Measurements from ENCODE around the gene PVALB. TPM values are rescaled to one million over a fixed set of nuclear protein-coding genes. Genes with fewer than 3 reads are reported as not detected.
A peak's percentile ranks its signal among the peaks of the same experiment; 100 is the strongest.

Gene PVALB
- total RNA-seq, 3 donors from 2014 or later (not counting 1 experiment from before 2014, with no cell fraction given): 0.99 TPM; not detected in 2

DNA sequence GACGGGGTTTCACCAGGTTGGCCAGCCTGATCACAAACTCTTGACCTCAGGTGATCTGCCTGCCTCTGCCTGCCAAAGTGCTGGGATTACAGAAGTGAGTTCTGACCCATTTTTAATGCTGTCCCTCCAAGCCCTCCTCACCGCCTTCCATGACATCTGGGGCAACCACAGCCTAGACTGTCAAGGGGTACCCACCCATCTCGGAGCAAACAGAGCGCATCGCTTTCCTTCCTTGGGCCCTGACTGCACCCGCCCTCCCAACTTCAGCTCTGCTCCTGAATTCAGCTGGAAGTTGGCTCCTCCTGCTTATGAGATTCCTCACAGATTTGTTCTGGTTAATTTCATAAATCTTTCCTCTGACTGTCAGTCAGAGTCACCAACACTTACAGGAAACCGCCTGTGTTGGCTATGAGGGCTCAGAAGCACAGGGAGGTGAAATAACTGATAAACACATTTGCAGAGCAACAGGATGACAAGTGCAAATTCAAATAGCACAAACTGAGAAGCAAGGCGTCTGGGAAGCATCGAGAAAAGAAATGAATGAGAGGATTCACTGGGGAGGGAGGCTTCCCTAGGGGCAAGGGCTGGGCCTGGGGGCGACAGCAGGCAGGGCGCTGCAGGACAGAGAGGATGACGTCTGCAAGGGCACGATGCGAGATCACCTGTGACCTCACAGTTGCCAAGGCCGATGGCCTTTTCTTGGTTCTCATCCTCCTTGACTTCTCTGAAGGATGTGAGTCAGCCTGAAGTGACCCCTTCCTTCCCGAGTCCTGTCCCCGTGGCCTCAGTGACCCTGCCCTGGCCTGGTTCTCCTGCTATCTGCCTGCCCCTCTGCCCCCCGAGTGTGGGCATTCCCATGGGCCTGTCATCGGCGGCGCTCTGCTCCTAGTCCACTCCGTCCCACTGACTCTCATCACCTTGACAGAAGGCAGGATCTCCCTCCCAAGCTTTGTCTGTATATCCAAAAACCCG is 47.0 kb downstream of the PVALB start:
- H3K27ac Mint-ChIP-seq: peak overlapping the region in 1 of 2 donors; percentile 29

DNA sequence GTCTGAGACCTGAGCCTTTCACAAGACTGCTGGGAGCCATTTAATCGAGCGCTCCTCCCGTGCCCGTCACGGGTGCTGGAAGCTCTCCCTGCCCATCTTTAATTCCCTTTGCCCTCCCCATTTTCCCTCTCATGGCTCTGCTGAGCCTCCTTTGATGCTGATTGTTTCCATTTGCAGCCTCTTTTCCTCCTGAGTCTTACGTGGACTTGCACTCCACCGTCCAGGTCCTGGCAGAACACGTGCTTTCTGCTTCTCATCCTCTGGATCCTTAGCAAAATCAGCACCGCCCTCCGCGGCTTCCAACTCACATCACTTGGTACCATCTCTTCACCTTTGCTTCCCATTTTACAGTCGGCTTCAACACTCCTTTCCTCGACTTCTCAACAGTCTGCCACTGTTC is 48.2 kb downstream of the PVALB start:
- H3K36me3 Mint-ChIP-seq: no peaks in the 10 kb centered on the region
- no peaks in the 10 kb centered on the region for H3K27me3 Mint-ChIP-seq (ENCODE audit: low read depth in 2 of 2)
- Histone ChIP-seq H3K4me3 (ENCODE audit: low read length) (no peak overlapping the region), H3K9me3 (ENCODE audit: control insufficient read depth, insufficient read depth, low read length) (no peaks in the 10 kb centered on the region), H3K4me1 (ENCODE audit: control insufficient read depth, insufficient read depth, low read length) (no peaks in the 10 kb centered on the region), H3K36me3 (ENCODE audit: control insufficient read depth, insufficient read depth, low read length) (peaks cover 2% of the 10 kb centered on the region), H3K27ac (ENCODE audit: low read length) (no peak overlapping the region), H3K27me3 (ENCODE audit: control insufficient read depth, insufficient read depth, low read length) (no peaks in the 10 kb centered on the region)
- ATAC-seq (no peak), DNase-seq (no peak)
- TF ChIP-seq, protein P1, sequence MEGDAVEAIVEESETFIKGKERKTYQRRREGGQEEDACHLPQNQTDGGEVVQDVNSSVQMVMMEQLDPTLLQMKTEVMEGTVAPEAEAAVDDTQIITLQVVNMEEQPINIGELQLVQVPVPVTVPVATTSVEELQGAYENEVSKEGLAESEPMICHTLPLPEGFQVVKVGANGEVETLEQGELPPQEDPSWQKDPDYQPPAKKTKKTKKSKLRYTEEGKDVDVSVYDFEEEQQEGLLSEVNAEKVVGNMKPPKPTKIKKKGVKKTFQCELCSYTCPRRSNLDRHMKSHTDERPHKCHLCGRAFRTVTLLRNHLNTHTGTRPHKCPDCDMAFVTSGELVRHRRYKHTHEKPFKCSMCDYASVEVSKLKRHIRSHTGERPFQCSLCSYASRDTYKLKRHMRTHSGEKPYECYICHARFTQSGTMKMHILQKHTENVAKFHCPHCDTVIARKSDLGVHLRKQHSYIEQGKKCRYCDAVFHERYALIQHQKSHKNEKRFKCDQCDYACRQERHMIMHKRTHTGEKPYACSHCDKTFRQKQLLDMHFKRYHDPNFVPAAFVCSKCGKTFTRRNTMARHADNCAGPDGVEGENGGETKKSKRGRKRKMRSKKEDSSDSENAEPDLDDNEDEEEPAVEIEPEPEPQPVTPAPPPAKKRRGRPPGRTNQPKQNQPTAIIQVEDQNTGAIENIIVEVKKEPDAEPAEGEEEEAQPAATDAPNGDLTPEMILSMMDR (IDR thresholded peaks at IDR 0.05): no peak
- intact Hi-C loops (cut with micrococcal nuclease): no loop called here
- H3K27ac Mint-ChIP-seq: no peak overlapping the region
- peaks cover 5 to 6% of the 10 kb centered on the region in 2 donors for H3K4me1 Mint-ChIP-seq
- H3K9me3 Mint-ChIP-seq: no peaks in the 10 kb centered on the region
- no peak overlapping the region for H3K4me3 Mint-ChIP-seq
- 94% methylated on average over 13 of the region's 13 CpGs for WGBS (ENCODE audit: insufficient coverage)

More for the DNA sequence above, 47.0 kb downstream of the PVALB start:
- H3K4me3 ChIP-seq (ENCODE audit: low read length): no peak overlapping the region
- no peak for ATAC-seq
- peaks cover 5 to 7% of the 10 kb centered on the region in 2 donors for H3K4me1 Mint-ChIP-seq
- H3K27me3 ChIP-seq (ENCODE audit: control insufficient read depth, insufficient read depth, low read length): no peaks in the 10 kb centered on the region
- intact Hi-C loops (cut with micrococcal nuclease): loop anchor here (10.0 kb wide), 1 partner anchor 715 kb away; the partner anchor contains the start of gene MFNG
- no peaks in the 10 kb centered on the region for H3K36me3 Mint-ChIP-seq
- no peak overlapping the region for H3K27ac ChIP-seq (ENCODE audit: low read length)
- no peak for DNase-seq
- H3K36me3 ChIP-seq (ENCODE audit: control insufficient read depth, insufficient read depth, low read length): peaks cover 2% of the 10 kb centered on the region
- H3K27me3 Mint-ChIP-seq (ENCODE audit: low read depth in 2 of 2): no peaks in the 10 kb centered on the region
- no peak overlapping the region for H3K4me3 Mint-ChIP-seq
- no peaks in the 10 kb centered on the region for H3K9me3 ChIP-seq (ENCODE audit: control insufficient read depth, insufficient read depth, low read length)
- H3K4me1 ChIP-seq (ENCODE audit: control insufficient read depth, insufficient read depth, low read length): no peaks in the 10 kb centered on the region
- WGBS (ENCODE audit: insufficient coverage): 63% methylated on average over 23 of the region's 23 CpGs
- no peaks in the 10 kb centered on the region for H3K9me3 Mint-ChIP-seq
- TF ChIP-seq, protein P1 (IDR thresholded peaks at IDR 0.05): no peak

DNA sequence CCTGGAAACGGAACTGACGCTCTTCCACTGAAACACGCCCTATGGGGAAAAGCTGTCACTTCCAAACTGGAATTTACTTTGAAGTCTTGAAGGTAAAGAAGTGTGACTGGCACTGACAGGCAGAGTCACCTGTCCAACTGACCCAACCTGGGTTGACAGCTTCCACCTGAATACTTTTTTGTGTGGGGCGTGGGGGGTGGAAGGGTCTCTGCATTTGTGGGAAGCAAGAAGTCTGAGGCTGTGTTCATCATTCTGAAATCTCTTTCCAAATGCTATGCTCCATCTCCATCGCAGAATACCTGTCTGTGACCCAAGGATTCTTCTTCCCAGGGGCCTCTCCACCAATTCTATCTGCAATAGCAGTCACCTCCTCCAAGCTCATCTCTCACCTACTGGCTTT is 48.7 kb downstream of the PVALB start:
- Mint-ChIP-seq H3K36me3 (no peaks in the 10 kb centered on the region), H3K27ac (no peak overlapping the region), H3K9me3 (no peaks in the 10 kb centered on the region), H3K4me3 (no peak overlapping the region), H3K27me3 (ENCODE audit: low read depth in 2 of 2) (no peaks in the 10 kb centered on the region), H3K4me1 (peaks cover 5 to 6% of the 10 kb centered on the region in 2 donors)
- peaks cover 2% of the 10 kb centered on the region for H3K36me3 ChIP-seq (ENCODE audit: control insufficient read depth, insufficient read depth, low read length)
- DNase-seq (no peak), ATAC-seq (no peak)
- H3K27ac ChIP-seq (ENCODE audit: low read length): no peak overlapping the region
- H3K27me3 ChIP-seq (ENCODE audit: control insufficient read depth, insufficient read depth, low read length): no peaks in the 10 kb centered on the region
- H3K4me3 ChIP-seq (ENCODE audit: low read length): no peak overlapping the region
- no peaks in the 10 kb centered on the region for H3K9me3 ChIP-seq (ENCODE audit: control insufficient read depth, insufficient read depth, low read length)
- H3K4me1 ChIP-seq (ENCODE audit: control insufficient read depth, insufficient read depth, low read length): no peaks in the 10 kb centered on the region
- intact Hi-C loops (cut with micrococcal nuclease): no loop called here
- TF ChIP-seq, protein P1 (IDR thresholded peaks at IDR 0.05): no peak
- 98% methylated on average over 5 of the region's 5 CpGs for WGBS (ENCODE audit: insufficient coverage)
